Left lung (tissue), 10 donors: ENCODE results near the gene TOLLIP. TPM values are rescaled to one million over a fixed set of nuclear protein-coding genes. Genes with fewer than 3 reads are reported as not detected.
A peak's percentile ranks its signal among the peaks of the same experiment; 100 is the strongest.

Experiments
- ATAC-seq: fragments of 200-7000 bp; cut with Tn5 transposase; one replicate; pipeline ENCODE4 v1.9.1; 2020; ENCODE audit warnings: moderate library complexity
- DNase-seq, 4 donors: peaks; one replicate each; pipeline ENCODE4 v3.0.0-alpha.2; 2013 to 2020
- H3K27ac ChIP-seq, 2 donors: fragments of 200-600 bp; sonication (generic) in 1 of 2; one replicate each; pipeline versions ENCODE4 v1.5.0 to v1.8.0; 2020 to 2021
- H3K27me3 ChIP-seq, 2 donors: fragments of 200-600 bp; sonication (generic) in 1 of 2; one replicate each; pipeline versions ENCODE4 v1.5.0 to v1.8.0; 2020 to 2021
- H3K36me3 ChIP-seq, 2 donors: fragments of 200-600 bp; sonication (generic) in 1 of 2; one replicate each; pipeline versions ENCODE4 v1.5.0 to v1.8.0; 2020 to 2021
- H3K4me1 ChIP-seq, 2 donors: fragments of 200-600 bp; one replicate each; pipeline ENCODE4 v1.8.0; 2021
- H3K4me3 ChIP-seq, 2 donors: fragments of 200-600 bp; sonication (generic) in 1 of 2; one replicate each; pipeline versions ENCODE4 v1.5.0 to v1.8.0; 2020 to 2021; ENCODE audit warnings: mild to moderate bottlenecking in 1 of 2
- H3K9me3 ChIP-seq, 2 donors: fragments of 200-600 bp; sonication (generic) in 1 of 2; one replicate each; pipeline versions ENCODE4 v1.5.0 to v1.8.0; 2020 to 2021
- CTCF ChIP-seq, 2 donors: fragments of 200-600 bp; sonication (generic) in 1 of 2; IDR thresholded peaks; one replicate each; pipeline versions ENCODE4 v1.5.0 to v1.8.0; 2021; ENCODE audit warnings: antibody characterized with exemption in 2 of 2
- intact Hi-C, 2 donors: fragments of 100-400 bp; cut with DNase I; formaldehyde crosslinking; loops; one replicate each; pipeline versions ENCODE4 v1.11.2 to v1.14.2; 2022
- polyA plus RNA-seq, 6 donors: library from polyadenylated mRNA; unstranded; fragments of 120-200 nt; gene quantifications; one replicate each; pipeline ENCODE4 v1.2.1, GENCODE V29; 2013; ENCODE audit not compliant: insufficient read length in 6 of 6
- total RNA-seq, 2 donors: library from RNA; stranded (reverse); fragmentation: NEBNext Ultra II Directional; extraction: Animal tissue kit (Norgen Biotek cat#: 25700); gene quantifications; one replicate each; pipeline ENCODE4 v1.2.1, GENCODE V29; 2021
- donor health status: DM: no; HTN: yes; CAD: no.
- donor health status: DM: no; HTN: no; CAD: no.

Gene TOLLIP
- total and polyA plus RNA-seq, 8 donors = 22.4 to 63.5 (median 27.2) TPM

GRCh38 chr11:1298695-1299492 is 10.5 kb downstream of the TOLLIP start:
- Histone ChIP-seq H3K27me3 (no peaks in the 10 kb centered on the region), H3K9me3 (no peaks in the 10 kb centered on the region), H3K4me3 (no peak overlapping the region), H3K36me3 (peaks cover 0 to 33% of the 10 kb centered on the region in 2 donors), H3K27ac (peak overlapping the region; percentile 48 to 51), H3K4me1 (peaks cover 27 to 51% of the 10 kb centered on the region in 2 donors)
- no peak for TF ChIP-seq CTCF (IDR thresholded peaks at IDR 0.05)
- ATAC-seq = peak; percentile 94
- intact Hi-C loops = loop anchor here in 1 of 2 donors (10.0 kb wide), 1 partner anchor 216 kb away; no protein-coding TSS in a partner anchor
- DNase-seq = peak; percentile 63 to 95 (median 90)

GRCh38 chr11:1297576-1298473 is 11.6 kb downstream of the TOLLIP start:
- DNase-seq (peak in 1 of 4 donors; percentile 69), ATAC-seq (no peak)
- H3K27ac ChIP-seq = peak overlapping the region in 1 of 2 donors; percentile 51
- peaks cover 0 to 39% of the 10 kb centered on the region in 2 donors for H3K36me3 ChIP-seq
- no peaks in the 10 kb centered on the region for H3K9me3 ChIP-seq
- no peaks in the 10 kb centered on the region for H3K27me3 ChIP-seq
- H3K4me1 ChIP-seq = peaks cover 20 to 40% of the 10 kb centered on the region in 2 donors
- no peak overlapping the region for H3K4me3 ChIP-seq
- TF ChIP-seq CTCF (IDR thresholded peaks at IDR 0.05) = no peak
- intact Hi-C loops = loop anchor here in 1 of 2 donors (10.0 kb wide), 1 partner anchor 217 kb away; no protein-coding TSS in a partner anchor

GRCh38 chr11:1297011-1297575 is 12.3 kb downstream of the TOLLIP start:
- no peaks in the 10 kb centered on the region for H3K9me3 ChIP-seq
- no peak overlapping the region for H3K4me3 ChIP-seq
- no peak for TF ChIP-seq CTCF (IDR thresholded peaks at IDR 0.05)
- no peaks in the 10 kb centered on the region for H3K27me3 ChIP-seq
- peaks cover 0 to 46% of the 10 kb centered on the region in 2 donors for H3K36me3 ChIP-seq
- peaks cover 14 to 33% of the 10 kb centered on the region in 2 donors for H3K4me1 ChIP-seq
- ATAC-seq (no peak), DNase-seq (peak in 1 of 4 donors; percentile 52)
- intact Hi-C loops = loop anchor here in 1 of 2 donors (10.0 kb wide), 1 partner anchor 218 kb away; no protein-coding TSS in a partner anchor
- no peak overlapping the region for H3K27ac ChIP-seq

- intact Hi-C loops = loop anchor here in 1 of 2 donors (10.0 kb wide), 1 partner anchor 219 kb away; no protein-coding TSS in a partner anchor
Measured at GRCh38 chr11:1296287-1296686, 13.1 kb downstream of the TOLLIP start.

More at GRCh38 chr11:1296287-1296686, 13.1 kb downstream of the TOLLIP start:
- ATAC-seq = no peak
- Histone ChIP-seq H3K36me3 (peaks cover 0 to 50% of the 10 kb centered on the region in 2 donors), H3K4me3 (no peak overlapping the region), H3K27ac (no peak overlapping the region), H3K9me3 (no peaks in the 10 kb centered on the region), H3K4me1 (peaks cover 13 to 29% of the 10 kb centered on the region in 2 donors), H3K27me3 (no peaks in the 10 kb centered on the region)
- TF ChIP-seq CTCF (IDR thresholded peaks at IDR 0.05) = no peak
- DNase-seq = peak in 1 of 4 donors; percentile 16
